ENCODE measurements around the gene ZSWIM5. TPM values are rescaled to one million over a fixed set of nuclear protein-coding genes. Genes with fewer than 3 reads are reported as not detected.
A peak's percentile ranks its signal among the peaks of the same experiment; 100 is the strongest.
"Not testable (repeated sequence)": the region's sequence is repeated elsewhere in the genome, so short reads cannot be mapped to it uniquely, and the experiment has no call there.

ZSWIM5 gene
- total RNA-seq, 4 donors from 2014 or later = 12.3 to 38.2 (median 13.7) TPM

DNA sequence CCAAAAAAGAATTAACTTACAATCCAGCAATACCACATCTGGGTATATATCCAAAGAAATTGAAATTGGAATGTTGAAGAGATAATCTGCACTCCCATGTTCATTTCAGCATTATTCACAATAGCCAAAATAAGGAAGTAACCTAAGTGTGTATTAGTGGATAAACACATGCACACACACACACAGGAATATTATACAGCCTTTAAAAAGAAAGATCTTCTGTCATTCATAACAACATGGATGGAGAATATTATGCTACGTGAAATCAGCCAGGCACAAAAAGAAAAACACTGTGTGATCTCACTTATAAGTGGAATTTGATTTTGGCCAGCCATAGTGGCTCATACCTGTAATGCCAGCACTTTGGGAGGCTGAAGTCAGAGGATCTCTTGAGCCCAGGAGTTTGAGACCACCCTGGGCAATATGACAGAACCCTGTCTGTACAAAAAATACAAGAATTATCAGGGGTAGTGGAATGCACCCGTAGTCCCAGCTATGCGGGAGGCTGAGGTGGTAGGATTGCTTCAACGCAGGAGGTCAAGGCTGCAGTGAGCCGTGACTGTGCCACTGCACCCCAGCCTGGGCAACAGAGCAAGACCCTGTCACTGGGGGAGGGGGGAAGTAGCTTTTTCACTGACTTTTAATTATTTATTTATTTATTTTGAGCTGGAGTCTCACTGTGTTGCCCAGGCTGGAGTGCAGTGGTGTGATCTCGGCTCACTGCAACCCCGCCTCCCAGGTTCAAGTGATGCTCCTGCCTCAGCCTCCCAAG is 210.8 kb downstream of the ZSWIM5 start:
- in situ Hi-C loops (cut with MboI; ENCODE audit: low pct_ligation_motif_present in 1 of 4, low pct_unique_long_range_greater_than_20kb in 1 of 4, low sequenced_read_pairs in 3 of 4) = no loop called here
- TF ChIP-seq POLR2A (IDR thresholded peaks at IDR 0.05) = no peak
- Histone ChIP-seq H3K4me1 (no peaks in the 10 kb centered on the region), H3K4me3 (no peak overlapping the region), H3K36me3 (no peaks in the 10 kb centered on the region), H3K27me3 (no peaks in the 10 kb centered on the region), H3K9me3 (no peaks in the 10 kb centered on the region), H3K27ac (no peak overlapping the region)
- intact Hi-C loops (cut with DNase I; ENCODE audit: low total_unique reads) = no loop called here
- DNase-seq = no peak
- 92 to 100% methylated on average over 1 to 7 of the region's 7 CpGs for WGBS, 2 donors (ENCODE audit: low coverage in 1 of 2)

DNA sequence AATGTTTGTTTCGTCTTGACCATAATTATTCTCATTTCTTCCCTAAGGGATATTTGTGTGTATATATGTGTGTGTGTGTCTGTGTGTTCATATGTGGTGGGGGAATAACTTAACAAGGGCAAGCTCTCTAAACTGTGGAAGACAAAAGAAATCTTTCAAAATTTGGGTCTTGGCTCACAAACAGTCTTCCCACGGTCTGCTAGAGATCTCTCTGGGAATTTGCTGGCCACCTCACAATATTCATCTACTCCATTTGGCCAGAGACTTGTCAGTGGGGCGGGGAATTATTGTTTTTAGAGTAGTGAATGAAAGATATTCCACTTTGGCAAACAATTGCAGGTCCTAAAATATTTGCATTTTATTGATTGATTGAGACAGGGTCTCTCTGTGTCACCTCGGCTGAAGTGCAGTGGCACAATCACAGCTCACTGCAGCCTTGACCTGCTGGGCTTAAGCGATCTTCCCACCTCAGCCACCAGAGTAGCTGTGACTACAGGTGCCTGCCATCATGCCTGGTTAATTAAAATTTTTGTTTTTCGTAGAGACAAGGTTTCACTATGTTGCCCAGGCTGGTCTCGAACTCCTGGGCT is 212.0 kb downstream of the ZSWIM5 start:
- 74 to 77% methylated on average over 7 of the region's 7 CpGs for WGBS, 2 donors (ENCODE audit: low coverage in 1 of 2)
- no peak for TF ChIP-seq CTCF (IDR thresholded peaks at IDR 0.05)
- TF ChIP-seq POLR2AphosphoS5 (IDR thresholded peaks at IDR 0.05) = no peak
- TF ChIP-seq POLR2A (IDR thresholded peaks at IDR 0.05) = no peak
- no peak for TF ChIP-seq EP300 (IDR thresholded peaks at IDR 0.05; ENCODE audit: low read depth)
- Histone ChIP-seq H3K36me3 (no peaks in the 10 kb centered on the region), H3K4me1 (no peaks in the 10 kb centered on the region), H3K9me3 (no peaks in the 10 kb centered on the region), H3K27me3 (no peaks in the 10 kb centered on the region), H3K27ac (no peak overlapping the region), H3K4me3 (no peak overlapping the region)
- DNase-seq = no peak
- intact Hi-C loops (cut with DNase I; ENCODE audit: low total_unique reads) = no loop called here
- in situ Hi-C loops (cut with MboI; ENCODE audit: low pct_ligation_motif_present in 1 of 4, low pct_unique_long_range_greater_than_20kb in 1 of 4, low sequenced_read_pairs in 3 of 4) = no loop called here

DNA sequence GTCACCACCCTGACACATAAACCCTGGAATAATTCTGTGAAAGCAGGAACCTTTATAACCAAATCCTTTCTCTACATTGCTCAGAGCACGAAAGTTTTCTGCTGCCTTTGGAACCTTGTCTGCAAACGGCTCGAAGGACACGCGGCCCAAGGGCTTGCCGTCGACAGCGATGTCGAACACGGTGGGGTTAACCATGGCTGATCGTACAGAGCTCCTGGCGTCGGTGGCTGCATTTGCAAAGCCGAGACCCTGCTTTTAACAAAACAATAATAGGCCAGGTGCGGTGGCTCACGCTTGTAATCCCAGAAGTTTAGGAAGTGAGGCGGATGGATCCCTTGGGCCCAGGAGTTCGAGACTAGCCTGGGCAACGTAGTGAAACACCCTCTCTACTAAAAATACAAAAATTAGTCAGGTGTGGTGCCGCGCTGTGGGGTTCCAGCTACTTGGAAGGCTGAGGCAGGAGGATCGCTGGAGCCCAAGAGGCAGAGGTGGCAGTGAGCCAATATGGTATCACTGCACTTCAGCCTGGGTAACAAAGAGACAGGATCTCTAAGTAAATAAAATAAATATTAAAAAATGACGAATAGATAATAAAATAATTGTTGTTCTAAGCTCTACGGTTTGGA is 217.8 kb downstream of the ZSWIM5 start:
- in situ Hi-C loops (cut with MboI; ENCODE audit: low pct_ligation_motif_present in 1 of 4, low pct_unique_long_range_greater_than_20kb in 1 of 4, low sequenced_read_pairs in 3 of 4) (no loop called here), intact Hi-C loops (cut with DNase I; ENCODE audit: low total_unique reads) (no loop called here)
- no peaks in the 10 kb centered on the region for H3K27me3 ChIP-seq
- no peak overlapping the region for H3K27ac ChIP-seq
- no peak overlapping the region for H3K4me3 ChIP-seq
- no peaks in the 10 kb centered on the region for H3K36me3 ChIP-seq
- TF ChIP-seq POLR2A (IDR thresholded peaks at IDR 0.05) = no peak
- no peak for TF ChIP-seq EP300 (IDR thresholded peaks at IDR 0.05; ENCODE audit: low read depth)
- no peak for TF ChIP-seq POLR2AphosphoS5 (IDR thresholded peaks at IDR 0.05)
- no peak for TF ChIP-seq CTCF (IDR thresholded peaks at IDR 0.05)
- no peaks in the 10 kb centered on the region for H3K9me3 ChIP-seq
- 79 to 92% methylated on average over 7 to 24 of the region's 24 CpGs for WGBS, 2 donors (ENCODE audit: low coverage in 1 of 2)
- H3K4me1 ChIP-seq = peaks cover 7 to 14% (median 9%) of the 10 kb centered on the region in 4 donors
- no peak for DNase-seq

DNA sequence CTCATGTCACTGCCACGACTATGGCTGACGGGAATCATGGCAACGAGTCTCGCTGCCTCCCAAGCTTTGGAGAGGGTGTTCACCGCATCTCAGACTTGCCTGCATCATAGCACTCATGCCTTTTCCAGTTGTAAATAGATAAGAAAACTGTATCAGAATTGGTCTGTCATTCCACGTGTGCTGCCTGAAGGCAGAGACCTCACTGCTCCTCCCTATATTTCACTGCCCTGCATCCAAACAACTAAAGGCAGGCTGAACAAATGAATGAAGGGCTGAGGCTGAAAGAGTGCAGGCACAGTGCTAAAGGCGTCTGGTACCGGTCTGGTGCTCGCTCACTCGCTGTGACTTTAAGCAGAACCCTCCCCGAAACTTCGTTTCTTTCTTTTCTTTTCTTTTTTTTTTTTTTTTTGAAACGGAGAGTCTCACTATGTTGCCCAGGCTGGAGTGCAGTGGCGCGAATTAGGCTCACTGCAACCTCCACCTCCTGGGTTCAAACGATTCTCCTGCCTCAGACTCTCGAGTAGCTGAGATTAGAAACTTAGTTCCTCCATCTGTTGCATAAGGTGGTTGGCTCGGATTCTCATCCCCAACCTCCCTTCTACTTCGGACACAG is 220.6 kb downstream of the ZSWIM5 start:
- no peak for TF ChIP-seq POLR2A (IDR thresholded peaks at IDR 0.05)
- TF ChIP-seq CTCF (IDR thresholded peaks at IDR 0.05) = no peak
- no peak for TF ChIP-seq EP300 (IDR thresholded peaks at IDR 0.05; ENCODE audit: low read depth)
- TF ChIP-seq POLR2AphosphoS5 (IDR thresholded peaks at IDR 0.05) = no peak
- 2 to 7% methylated on average over 11 to 19 of the region's 19 CpGs for WGBS, 2 donors (ENCODE audit: low coverage in 1 of 2)
- H3K36me3 ChIP-seq = no peaks in the 10 kb centered on the region
- intact Hi-C loops (cut with DNase I; ENCODE audit: low total_unique reads) = no loop called here
- DNase-seq = no peak
- in situ Hi-C loops (cut with MboI; ENCODE audit: low pct_ligation_motif_present in 1 of 4, low pct_unique_long_range_greater_than_20kb in 1 of 4, low sequenced_read_pairs in 3 of 4) = no loop called here
- peak overlapping the region; percentile 72 to 84 (median 76) for H3K27ac ChIP-seq
- H3K9me3 ChIP-seq = no peaks in the 10 kb centered on the region
- H3K4me3 ChIP-seq = peak overlapping the region; percentile 50 to 69 (median 54)
- no peaks in the 10 kb centered on the region for H3K27me3 ChIP-seq
- H3K4me1 ChIP-seq = peaks cover 7 to 19% (median 9%) of the 10 kb centered on the region in 4 donors

DNA sequence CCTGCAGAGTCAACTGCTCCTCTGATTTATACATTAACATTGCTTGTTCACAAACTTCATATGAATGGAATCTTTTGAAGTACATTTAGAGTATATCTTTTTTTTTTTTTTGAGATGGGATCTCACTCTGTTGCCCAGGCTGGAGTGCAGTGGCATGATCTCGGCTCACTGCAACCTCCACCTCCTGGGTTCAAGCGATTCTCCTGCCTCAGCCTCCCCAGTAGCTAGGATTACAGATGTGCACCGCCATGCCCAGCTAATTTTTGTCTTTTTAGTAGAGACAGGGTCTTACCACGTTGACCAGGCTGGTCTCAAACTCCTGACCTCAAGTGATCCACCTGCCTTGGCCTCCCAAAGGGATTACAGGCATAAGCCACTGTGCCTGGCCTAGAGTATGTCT is 229.0 kb downstream of the ZSWIM5 start:
- H3K4me1 ChIP-seq; H3K27me3 ChIP-seq; DNase-seq; H3K9me3 ChIP-seq; H3K4me3 ChIP-seq; in situ Hi-C loops (cut with MboI; ENCODE audit: low pct_ligation_motif_present in 1 of 4, low pct_unique_long_range_greater_than_20kb in 1 of 4, low sequenced_read_pairs in 3 of 4); intact Hi-C loops (cut with DNase I; ENCODE audit: low total_unique reads); H3K27ac ChIP-seq: not testable (repeated sequence)
- peaks cover 0 to 50% (median 6%) of the 10 kb centered on the region in 4 donors for H3K36me3 ChIP-seq
- WGBS, 2 donors (ENCODE audit: low coverage in 1 of 2) = 89 to 94% methylated on average over 4 of the region's 4 CpGs

Data from transverse colon (tissue), 4 donors.